ENCODE results near the gene SLC25A21. TPM values are rescaled to one million over a fixed set of nuclear protein-coding genes. Genes with fewer than 3 reads are reported as not detected.

The SLC25A21 gene
- total RNA-seq, 1 donor from 2014 or later = 0.91 TPM

GRCh38 chr14:37088356-37089215, 83.8 kb downstream of the SLC25A21 start:
- Mint-ChIP-seq H3K9me3 (ENCODE audit: unreplicated experiment) (no peaks in the 10 kb centered on the region), H3K4me1 (ENCODE audit: low read depth, unreplicated experiment) (no peaks in the 10 kb centered on the region), H3K27ac (ENCODE audit: unreplicated experiment) (no peak overlapping the region), H3K36me3 (ENCODE audit: unreplicated experiment) (no peaks in the 10 kb centered on the region), H3K4me3 (ENCODE audit: unreplicated experiment) (no peak overlapping the region), H3K27me3 (ENCODE audit: unreplicated experiment) (no peaks in the 10 kb centered on the region)
- DNase-seq = no peak
- TF ChIP-seq CTCF (IDR thresholded peaks at IDR 0.05; ENCODE audit: partially characterized antibody, unreplicated experiment) = no peak

GRCh38 chr14:37087520-37087919, 84.9 kb downstream of the SLC25A21 start:
- no peak for DNase-seq
- no peaks in the 10 kb centered on the region for H3K9me3 Mint-ChIP-seq (ENCODE audit: unreplicated experiment)
- no peak overlapping the region for H3K4me3 Mint-ChIP-seq (ENCODE audit: unreplicated experiment)
- H3K27me3 Mint-ChIP-seq (ENCODE audit: unreplicated experiment) = no peaks in the 10 kb centered on the region
- no peak for TF ChIP-seq CTCF (IDR thresholded peaks at IDR 0.05; ENCODE audit: partially characterized antibody, unreplicated experiment)
- H3K4me1 Mint-ChIP-seq (ENCODE audit: low read depth, unreplicated experiment) = no peaks in the 10 kb centered on the region
- no peaks in the 10 kb centered on the region for H3K36me3 Mint-ChIP-seq (ENCODE audit: unreplicated experiment)
- H3K27ac Mint-ChIP-seq (ENCODE audit: unreplicated experiment) = no peak overlapping the region

- Mint-ChIP-seq H3K27me3 (ENCODE audit: unreplicated experiment) (no peaks in the 10 kb centered on the region), H3K27ac (ENCODE audit: unreplicated experiment) (no peak overlapping the region), H3K9me3 (ENCODE audit: unreplicated experiment) (no peaks in the 10 kb centered on the region), H3K4me3 (ENCODE audit: unreplicated experiment) (no peak overlapping the region), H3K4me1 (ENCODE audit: low read depth, unreplicated experiment) (no peaks in the 10 kb centered on the region), H3K36me3 (ENCODE audit: unreplicated experiment) (no peaks in the 10 kb centered on the region)
- no peak for TF ChIP-seq CTCF (IDR thresholded peaks at IDR 0.05; ENCODE audit: partially characterized antibody, unreplicated experiment)
- DNase-seq = no peak
These were observed 88.8 kb downstream of the SLC25A21 start for GRCh38 chr14:37083599-37083998.

GRCh38 chr14:37082449-37082848, 90.0 kb downstream of the SLC25A21 start:
- DNase-seq = no peak
- H3K36me3 Mint-ChIP-seq (ENCODE audit: unreplicated experiment) = no peaks in the 10 kb centered on the region
- no peak overlapping the region for H3K4me3 Mint-ChIP-seq (ENCODE audit: unreplicated experiment)
- TF ChIP-seq CTCF (IDR thresholded peaks at IDR 0.05; ENCODE audit: partially characterized antibody, unreplicated experiment) = no peak
- H3K4me1 Mint-ChIP-seq (ENCODE audit: low read depth, unreplicated experiment) = no peaks in the 10 kb centered on the region
- no peak overlapping the region for H3K27ac Mint-ChIP-seq (ENCODE audit: unreplicated experiment)
- H3K27me3 Mint-ChIP-seq (ENCODE audit: unreplicated experiment) = no peaks in the 10 kb centered on the region
- H3K9me3 Mint-ChIP-seq (ENCODE audit: unreplicated experiment) = no peaks in the 10 kb centered on the region

- H3K4me1 Mint-ChIP-seq (ENCODE audit: low read depth, unreplicated experiment) = no peaks in the 10 kb centered on the region
- H3K36me3 Mint-ChIP-seq (ENCODE audit: unreplicated experiment) = no peaks in the 10 kb centered on the region
These were observed 90.5 kb downstream of the SLC25A21 start for GRCh38 chr14:37081856-37082255.

More at GRCh38 chr14:37081856-37082255, 90.5 kb downstream of the SLC25A21 start:
- Mint-ChIP-seq H3K9me3 (ENCODE audit: unreplicated experiment) (no peaks in the 10 kb centered on the region), H3K27me3 (ENCODE audit: unreplicated experiment) (no peaks in the 10 kb centered on the region), H3K27ac (ENCODE audit: unreplicated experiment) (no peak overlapping the region), H3K4me3 (ENCODE audit: unreplicated experiment) (no peak overlapping the region)
- DNase-seq = no peak
- no peak for TF ChIP-seq CTCF (IDR thresholded peaks at IDR 0.05; ENCODE audit: partially characterized antibody, unreplicated experiment)
